GM12874 (cell line): ENCODE data around the gene GBE1.

ENCODE experiments used
- TF ChIP-seq, protein P1 (sequence below): IDR thresholded peaks from 2 replicates; pipeline ENCODE4 v1.5.1; 2011; ENCODE audit warnings: low read depth, mild to moderate bottlenecking, control low read depth, low read length, moderate library complexity; ENCODE audit not compliant: insufficient read depth

GBE1 gene

GRCh38 chr3:81466201-81466560, 295.3 kb downstream of the GBE1 start:
- TF ChIP-seq, protein P1, sequence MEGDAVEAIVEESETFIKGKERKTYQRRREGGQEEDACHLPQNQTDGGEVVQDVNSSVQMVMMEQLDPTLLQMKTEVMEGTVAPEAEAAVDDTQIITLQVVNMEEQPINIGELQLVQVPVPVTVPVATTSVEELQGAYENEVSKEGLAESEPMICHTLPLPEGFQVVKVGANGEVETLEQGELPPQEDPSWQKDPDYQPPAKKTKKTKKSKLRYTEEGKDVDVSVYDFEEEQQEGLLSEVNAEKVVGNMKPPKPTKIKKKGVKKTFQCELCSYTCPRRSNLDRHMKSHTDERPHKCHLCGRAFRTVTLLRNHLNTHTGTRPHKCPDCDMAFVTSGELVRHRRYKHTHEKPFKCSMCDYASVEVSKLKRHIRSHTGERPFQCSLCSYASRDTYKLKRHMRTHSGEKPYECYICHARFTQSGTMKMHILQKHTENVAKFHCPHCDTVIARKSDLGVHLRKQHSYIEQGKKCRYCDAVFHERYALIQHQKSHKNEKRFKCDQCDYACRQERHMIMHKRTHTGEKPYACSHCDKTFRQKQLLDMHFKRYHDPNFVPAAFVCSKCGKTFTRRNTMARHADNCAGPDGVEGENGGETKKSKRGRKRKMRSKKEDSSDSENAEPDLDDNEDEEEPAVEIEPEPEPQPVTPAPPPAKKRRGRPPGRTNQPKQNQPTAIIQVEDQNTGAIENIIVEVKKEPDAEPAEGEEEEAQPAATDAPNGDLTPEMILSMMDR: no peak

DNA sequence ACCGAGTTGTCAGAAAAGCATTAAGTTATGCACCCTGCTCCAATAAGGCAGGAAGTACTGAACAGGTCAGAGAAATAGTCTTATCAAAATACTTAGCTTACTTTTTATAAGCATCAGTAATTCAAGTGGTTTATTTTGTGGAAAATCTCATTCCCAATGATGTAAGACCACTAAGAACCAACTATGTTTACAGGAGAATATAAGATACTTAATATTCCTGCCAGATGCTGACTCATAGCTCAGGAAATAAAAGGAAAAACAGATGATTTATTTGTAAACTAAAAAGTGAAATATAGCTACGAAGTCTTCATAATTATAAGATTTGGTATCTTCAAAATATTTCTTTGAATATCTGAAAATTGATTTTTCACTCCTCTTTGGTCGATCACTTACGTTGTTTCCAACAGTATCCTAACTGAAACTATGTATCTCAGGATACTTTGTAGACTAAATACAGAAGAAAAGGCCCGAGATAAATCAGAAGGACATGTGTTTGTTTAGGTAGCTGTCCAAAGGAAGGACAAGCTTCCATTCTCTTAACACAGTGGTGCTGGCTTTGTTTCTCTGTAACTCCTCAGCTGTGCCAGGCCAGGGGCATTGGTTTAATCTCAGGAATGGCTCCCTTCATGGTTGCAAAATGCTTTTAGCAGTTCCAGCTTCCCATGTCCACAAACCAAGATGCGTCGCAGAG, 295.8 kb downstream of the GBE1 start:
- TF ChIP-seq, protein P1: no peak

GRCh38 chr3:81463781-81464180, 297.7 kb downstream of the GBE1 start:
- TF ChIP-seq, protein P1: no peak

DNA sequence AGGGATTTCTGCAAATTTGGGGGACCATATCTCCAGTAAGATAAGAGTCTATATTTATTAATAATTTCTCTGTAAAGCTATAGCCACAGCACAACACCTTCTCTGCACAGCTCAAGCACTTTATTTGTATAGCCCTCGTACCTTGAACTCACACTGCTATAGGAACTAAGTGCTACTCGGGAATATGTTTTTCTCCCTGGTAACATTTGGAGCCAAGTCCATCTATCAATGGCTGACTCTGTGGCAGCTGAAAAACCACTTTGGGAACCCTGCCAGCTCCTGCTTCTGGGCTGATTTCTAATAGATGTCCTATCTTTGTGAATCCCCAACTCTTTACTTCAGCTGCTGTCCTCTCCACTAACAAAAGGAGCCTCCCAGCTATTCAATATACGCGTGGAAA, 298.5 kb downstream of the GBE1 start:
- TF ChIP-seq, protein P1: no peak

GRCh38 chr3:81459733-81460132, 301.7 kb downstream of the GBE1 start:
- TF ChIP-seq, protein P1: no peak

GRCh38 chr3:81452418-81452817, 309.0 kb downstream of the GBE1 start:
- TF ChIP-seq, protein P1: no peak

GRCh38 chr3:81451611-81452010, 309.8 kb downstream of the GBE1 start:
- TF ChIP-seq, protein P1: no peak
